Activated CD8-positive, alpha-beta T cell treated with anti-CD3 and anti-CD28 coated beads, Interleukin-2, amount 10 ng/mL, durations not matched to agents 7 days and 5 days (primary cell): ENCODE measurements around the gene DIP2A. TPM values are rescaled to one million over a fixed set of nuclear protein-coding genes. Genes with fewer than 3 reads are reported as not detected.
"Not testable (repeated sequence)": the region's sequence is repeated elsewhere in the genome, so short reads cannot be mapped to it uniquely, and the experiment has no call there.

Source experiments
- ATAC-seq: fragments of 150-1000 bp; cut with Tn5 transposase; one replicate; pipeline ENCODE4 v1.10.0; 2021; ENCODE audit warnings: moderate library complexity
- CTCF ChIA-PET: fragments of 350-600 bp; sonication (Branson Sonifier 250); formaldehyde crosslinking; loops from one replicate; lab custom pipeline; 2021; ENCODE audit warnings: antibody characterized with exemption; lab: Charles Lee
- POLR2A ChIA-PET: fragments of 350-600 bp; sonication (Branson Sonifier 250); formaldehyde crosslinking; loops from one replicate; lab custom pipeline; 2021; ENCODE audit warnings: antibody characterized with exemption; lab: Charles Lee
- DNase-seq: peaks from one replicate; pipeline ENCODE4 v3.0.0-alpha.2; 2020
- H3K27ac Mint-ChIP-seq: one replicate; pipeline ENCODE4 v1.8.0; 2021; ENCODE audit warnings: mild to moderate bottlenecking, mixed read lengths
- H3K27me3 Mint-ChIP-seq: one replicate; pipeline ENCODE4 v1.8.0; 2021; ENCODE audit warnings: low read depth, mixed read lengths
- H3K36me3 Mint-ChIP-seq: one replicate; pipeline ENCODE4 v1.8.0; 2021; ENCODE audit warnings: low read depth, mixed read lengths
- H3K4me1 Mint-ChIP-seq: one replicate; pipeline ENCODE4 v1.8.0; 2021; ENCODE audit warnings: low read depth, mixed read lengths
- H3K4me3 Mint-ChIP-seq: one replicate; pipeline ENCODE4 v1.8.0; 2021; ENCODE audit warnings: mild to moderate bottlenecking, mixed read lengths
- H3K9me3 Mint-ChIP-seq: one replicate; pipeline ENCODE4 v1.8.0; 2022; ENCODE audit warnings: mixed read lengths; ENCODE audit not compliant: insufficient read depth
- total RNA-seq, 2 experiments: library from RNA; stranded (reverse); gene quantifications; one replicate each; pipeline ENCODE4 v1.2.3, GENCODE V29; 2021

DIP2A gene
- total RNA-seq, 2 experiments from 2014 or later: 53.7 to 53.9 TPM

DNA sequence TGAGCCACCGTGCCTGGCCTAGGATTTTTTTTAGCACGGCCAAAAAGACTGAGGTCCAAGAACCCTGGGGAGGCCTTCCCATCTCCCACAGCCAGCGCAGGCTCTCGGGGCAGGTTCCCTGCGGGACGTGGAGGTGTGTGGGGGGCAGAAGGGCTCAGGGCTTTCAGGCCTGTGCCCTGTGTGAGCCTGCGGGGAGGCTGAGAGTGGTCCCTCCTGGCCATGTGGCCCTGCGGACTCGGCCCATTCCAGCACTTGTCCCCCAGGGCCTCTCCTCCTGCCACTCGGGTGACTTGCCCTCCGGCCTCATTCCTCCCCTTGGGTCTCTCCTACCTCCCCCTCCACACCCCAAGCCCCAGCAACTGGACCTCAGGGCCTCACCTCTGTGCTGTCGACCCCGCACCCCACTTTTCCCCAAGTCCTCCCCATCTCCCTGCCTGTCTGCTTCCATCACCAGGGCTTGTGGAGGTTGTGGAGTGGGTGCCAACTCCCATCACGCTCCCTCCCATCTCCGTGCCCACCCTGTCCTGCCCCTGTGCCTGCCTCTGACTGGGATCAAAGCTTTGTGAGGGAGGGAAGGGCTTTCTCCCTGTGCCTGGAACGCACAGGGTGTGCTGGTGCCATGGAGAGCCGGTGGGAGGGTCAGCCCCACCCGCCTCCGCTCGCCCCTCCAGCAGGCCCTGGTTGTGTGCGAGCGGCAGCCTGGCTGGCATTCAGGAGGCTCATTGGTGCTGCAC lies 32.2 kb upstream of the DIP2A start:
- H3K36me3 Mint-ChIP-seq: peaks cover 47% of the 10 kb centered on the region
- ATAC-seq (no peak), DNase-seq (no peak)
- H3K27me3 Mint-ChIP-seq: no peaks in the 10 kb centered on the region
- H3K4me1 Mint-ChIP-seq: peaks cover 32% of the 10 kb centered on the region
- CTCF ChIA-PET: interaction anchor here (0.7 kb wide), 1 partner anchor 31 kb away, joined by 3 read pairs; no protein-coding TSS in a partner anchor
- H3K9me3 Mint-ChIP-seq: no peaks in the 10 kb centered on the region
- peak overlapping the region; percentile 100 for H3K27ac Mint-ChIP-seq
- no peak overlapping the region for H3K4me3 Mint-ChIP-seq
- POLR2A ChIA-PET: interaction anchor here (0.8 to 3.0 kb wide), 3 partner anchors 31 to 283 kb away, joined by 3 to 16 read pairs (median 4); no protein-coding TSS in a partner anchor

- POLR2A ChIA-PET: no interaction called here
- peak overlapping the region; percentile 81 for H3K27ac Mint-ChIP-seq
- H3K36me3 Mint-ChIP-seq: peaks cover 49% of the 10 kb centered on the region
- H3K4me1 Mint-ChIP-seq: peaks cover 35% of the 10 kb centered on the region
- CTCF ChIA-PET: no interaction called here
- H3K27me3 Mint-ChIP-seq: no peaks in the 10 kb centered on the region
- no peak for ATAC-seq
- no peak for DNase-seq
- H3K9me3 Mint-ChIP-seq: no peaks in the 10 kb centered on the region
- H3K4me3 Mint-ChIP-seq: no peak overlapping the region
Observed at GRCh38 chr21:46427516-46427915, 31.2 kb upstream of the DIP2A start.

DNA sequence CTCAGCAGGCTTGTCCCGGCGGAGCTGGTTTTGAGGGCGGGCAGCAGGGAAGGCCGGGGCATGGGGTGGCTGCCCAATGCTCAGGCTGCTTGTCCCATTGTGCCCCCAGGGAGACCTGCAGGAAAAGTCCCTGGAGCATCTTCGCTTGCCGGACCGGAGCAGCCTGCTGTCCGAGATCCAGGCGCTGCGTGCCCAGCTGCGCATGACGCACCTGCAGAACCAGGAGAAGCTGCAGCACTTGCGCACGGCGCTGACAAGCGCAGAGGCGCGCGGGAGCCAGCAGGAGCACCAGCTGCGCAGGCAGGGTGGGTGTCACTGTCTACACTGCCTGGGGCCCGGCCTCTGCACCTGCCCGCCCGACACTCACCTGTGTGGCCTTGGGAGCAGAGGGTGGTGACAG lies 30.4 kb upstream of the DIP2A start:
- ChIA-PET POLR2A (no interaction called here), CTCF (no interaction called here)
- ATAC-seq (no peak), DNase-seq (no peak)
- no peaks in the 10 kb centered on the region for H3K9me3 Mint-ChIP-seq
- H3K27me3 Mint-ChIP-seq: no peaks in the 10 kb centered on the region
- peaks cover 32% of the 10 kb centered on the region for H3K4me1 Mint-ChIP-seq
- no peak overlapping the region for H3K27ac Mint-ChIP-seq
- no peak overlapping the region for H3K4me3 Mint-ChIP-seq
- peaks cover 46% of the 10 kb centered on the region for H3K36me3 Mint-ChIP-seq

- H3K27ac Mint-ChIP-seq: no peak overlapping the region
- DNase-seq: no peak
- H3K4me1 Mint-ChIP-seq: peaks cover 27% of the 10 kb centered on the region
- no peak overlapping the region for H3K4me3 Mint-ChIP-seq
- H3K36me3 Mint-ChIP-seq: peaks cover 46% of the 10 kb centered on the region
- no peak for ATAC-seq
- no peaks in the 10 kb centered on the region for H3K9me3 Mint-ChIP-seq
- no peaks in the 10 kb centered on the region for H3K27me3 Mint-ChIP-seq
- CTCF ChIA-PET: no interaction called here
- POLR2A ChIA-PET: no interaction called here
Observed at GRCh38 chr21:46428987-46429710, 29.5 kb upstream of the DIP2A start.

DNA sequence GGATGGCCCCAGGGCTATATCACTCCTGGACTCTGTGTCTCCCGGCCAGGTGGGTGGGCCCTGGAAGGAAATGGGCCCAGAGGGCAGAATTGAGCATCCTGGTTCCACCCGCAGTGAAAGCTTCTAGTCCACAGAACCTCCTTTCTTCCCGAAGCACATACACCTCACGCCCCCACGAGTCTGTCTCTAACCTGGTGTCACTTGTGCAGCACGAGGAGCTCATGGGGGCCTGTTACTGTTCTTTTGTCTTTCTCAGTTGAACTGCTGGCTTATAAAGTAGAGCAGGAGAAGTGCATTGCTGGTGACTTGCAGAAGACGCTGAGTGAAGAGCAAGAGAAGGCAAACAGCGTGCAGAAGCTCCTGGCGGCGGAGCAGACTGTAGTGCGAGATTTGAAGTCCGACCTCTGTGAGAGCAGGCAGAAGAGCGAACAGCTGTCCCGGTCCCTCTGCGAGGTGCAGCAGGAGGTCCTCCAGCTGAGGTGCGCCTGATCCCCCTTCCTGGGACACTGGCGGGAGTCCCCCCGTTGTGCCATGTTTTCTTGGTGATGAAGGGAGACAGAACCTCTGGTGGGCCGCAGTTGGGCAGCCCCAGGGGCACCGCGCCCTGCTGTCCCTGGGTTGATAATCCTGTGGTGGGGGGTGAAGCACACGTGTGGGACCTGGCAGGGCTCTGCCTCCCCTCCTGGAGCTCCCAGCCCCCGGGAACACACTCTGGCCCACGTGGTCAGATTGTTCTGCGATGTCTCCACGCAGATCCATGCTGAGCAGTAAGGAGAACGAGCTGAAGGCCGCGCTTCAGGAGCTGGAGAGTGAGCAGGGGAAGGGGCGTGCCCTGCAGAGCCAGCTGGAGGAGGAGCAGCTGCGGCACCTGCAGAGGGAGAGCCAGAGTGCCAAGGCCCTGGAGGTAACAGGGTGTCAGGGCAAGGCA lies 28.7 kb upstream of the DIP2A start:
- Mint-ChIP-seq H3K4me3 (no peak overlapping the region), H3K4me1 (peaks cover 18% of the 10 kb centered on the region), H3K36me3 (peaks cover 52% of the 10 kb centered on the region), H3K9me3 (no peaks in the 10 kb centered on the region), H3K27me3 (no peaks in the 10 kb centered on the region), H3K27ac (peak overlapping the region; percentile 66)
- POLR2A ChIA-PET: no interaction called here
- CTCF ChIA-PET: no interaction called here
- DNase-seq: no peak
- no peak for ATAC-seq

GRCh38 chr21:46431448-46431847 lies 27.2 kb upstream of the DIP2A start:
- CTCF ChIA-PET: no interaction called here
- peaks cover 56% of the 10 kb centered on the region for H3K36me3 Mint-ChIP-seq
- POLR2A ChIA-PET: no interaction called here
- peak overlapping the region; percentile 8 for H3K27ac Mint-ChIP-seq
- ATAC-seq (no peak), DNase-seq (no peak)
- no peak overlapping the region for H3K4me3 Mint-ChIP-seq
- no peaks in the 10 kb centered on the region for H3K9me3 Mint-ChIP-seq
- H3K27me3 Mint-ChIP-seq: no peaks in the 10 kb centered on the region
- H3K4me1 Mint-ChIP-seq: peaks cover 9% of the 10 kb centered on the region

- peak; percentile 32 for DNase-seq
- no peaks in the 10 kb centered on the region for H3K27me3 Mint-ChIP-seq
- ChIA-PET POLR2A (no interaction called here), CTCF (no interaction called here)
- H3K9me3 Mint-ChIP-seq: no peaks in the 10 kb centered on the region
- H3K36me3 Mint-ChIP-seq: peaks cover 58% of the 10 kb centered on the region
- H3K4me1 Mint-ChIP-seq: peaks cover 10% of the 10 kb centered on the region
- peak overlapping the region; percentile 17 for H3K27ac Mint-ChIP-seq
- peak; percentile 22 for ATAC-seq
- H3K4me3 Mint-ChIP-seq: no peak overlapping the region
Observed at GRCh38 chr21:46431884-46432488, 26.7 kb upstream of the DIP2A start.

DNA sequence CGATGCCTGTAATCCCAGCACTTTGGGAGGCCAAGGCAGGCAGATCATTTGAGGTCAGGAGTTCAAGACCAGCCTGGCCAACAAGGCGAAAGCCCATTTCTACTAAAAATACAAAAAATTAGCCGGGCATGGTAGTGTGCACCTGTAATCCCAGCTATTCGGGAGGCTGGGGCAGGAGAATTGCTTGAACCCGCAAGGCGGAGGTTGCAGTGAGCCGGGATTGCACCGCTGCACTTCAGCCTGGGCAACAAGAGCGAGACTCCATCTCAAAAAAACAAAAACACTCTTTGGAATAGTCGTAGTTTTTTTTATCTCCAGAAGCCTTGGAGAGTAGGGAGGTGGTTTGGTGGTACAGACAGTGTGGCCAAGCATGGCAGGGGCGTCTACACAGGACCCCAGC lies 25.6 kb upstream of the DIP2A start:
- peaks cover 61% of the 10 kb centered on the region for H3K36me3 Mint-ChIP-seq
- ATAC-seq: not testable (repeated sequence)

GRCh38 chr21:46434322-46434958 lies 24.3 kb upstream of the DIP2A start:
- H3K9me3 Mint-ChIP-seq: no peaks in the 10 kb centered on the region
- CTCF ChIA-PET: no interaction called here
- DNase-seq: no peak
- POLR2A ChIA-PET: interaction anchor here (0.6 kb wide), 1 partner anchor 49 kb away, joined by 3 read pairs; no protein-coding TSS in a partner anchor
- no peak for ATAC-seq
- H3K4me1 Mint-ChIP-seq: peaks cover 20% of the 10 kb centered on the region
- no peaks in the 10 kb centered on the region for H3K27me3 Mint-ChIP-seq
- peaks cover 66% of the 10 kb centered on the region for H3K36me3 Mint-ChIP-seq
- no peak overlapping the region for H3K4me3 Mint-ChIP-seq
- peak overlapping the region; percentile 11 for H3K27ac Mint-ChIP-seq

More for the DNA sequence above, 25.6 kb upstream of the DIP2A start:
- POLR2A ChIA-PET, H3K27me3 Mint-ChIP-seq, H3K4me3 Mint-ChIP-seq, H3K9me3 Mint-ChIP-seq, DNase-seq, H3K27ac Mint-ChIP-seq, CTCF ChIA-PET: not testable (repeated sequence)
- H3K4me1 Mint-ChIP-seq: peaks cover 20% of the 10 kb centered on the region

DNA sequence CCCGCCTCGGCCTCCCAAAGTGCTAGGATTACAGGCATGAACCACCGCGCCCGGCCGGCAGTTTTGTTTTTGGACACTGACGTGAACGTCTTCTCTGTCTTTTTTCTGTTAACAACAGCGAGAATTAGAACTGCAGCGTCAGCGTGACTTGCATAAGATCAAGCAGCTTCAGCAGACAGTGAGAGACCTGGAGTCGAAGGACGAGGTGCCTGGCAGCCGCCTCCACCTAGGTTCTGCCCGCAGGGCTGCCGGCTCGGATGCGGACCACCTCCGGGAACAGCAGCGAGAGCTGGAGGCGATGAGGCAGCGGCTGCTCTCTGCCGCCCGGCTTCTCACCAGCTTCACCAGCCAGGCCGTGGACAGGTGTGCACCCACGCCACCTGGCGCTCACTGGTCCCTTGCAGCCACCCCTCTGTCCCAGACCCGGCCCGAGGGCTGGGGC lies 22.9 kb upstream of the DIP2A start:
- Mint-ChIP-seq H3K27me3 (no peaks in the 10 kb centered on the region), H3K9me3 (no peaks in the 10 kb centered on the region), H3K4me1 (peaks cover 20% of the 10 kb centered on the region), H3K36me3 (peaks cover 71% of the 10 kb centered on the region), H3K27ac (no peak overlapping the region), H3K4me3 (no peak overlapping the region)
- no peak for DNase-seq
- no peak for ATAC-seq
- CTCF ChIA-PET: no interaction called here
- POLR2A ChIA-PET: interaction anchor here (1.8 kb wide), 1 partner anchor 11 kb away, joined by 5 read pairs; no protein-coding TSS in a partner anchor

DNA sequence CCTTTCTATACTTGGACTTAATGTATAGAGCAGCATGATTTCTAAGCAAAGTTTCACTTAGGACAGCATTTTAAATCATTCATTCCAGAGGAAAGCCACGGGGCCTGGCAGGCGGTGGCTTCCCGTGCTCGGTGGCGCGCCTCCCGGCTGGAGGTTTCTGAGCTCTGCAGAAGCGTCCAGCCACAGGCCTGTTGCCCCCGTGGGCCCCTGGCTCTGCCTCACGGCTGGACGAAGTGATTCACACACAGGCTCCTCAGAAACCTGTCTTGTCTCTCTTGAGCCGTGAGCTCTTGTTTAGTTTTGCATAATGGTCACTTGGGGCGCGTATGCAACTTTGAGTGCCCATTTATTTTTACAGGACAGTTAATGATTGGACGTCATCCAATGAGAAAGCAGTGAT lies 22.1 kb upstream of the DIP2A start:
- Mint-ChIP-seq H3K9me3 (no peaks in the 10 kb centered on the region), H3K4me1 (peaks cover 20% of the 10 kb centered on the region), H3K27ac (no peak overlapping the region), H3K36me3 (peaks cover 71% of the 10 kb centered on the region), H3K27me3 (no peaks in the 10 kb centered on the region), H3K4me3 (no peak overlapping the region)
- ChIA-PET POLR2A (interaction anchor here (1.1 to 1.8 kb wide), 3 partner anchors 11 to 123 kb away, joined by 3 to 5 read pairs (median 5); no protein-coding TSS in a partner anchor), CTCF (no interaction called here)
- DNase-seq: no peak
- ATAC-seq: no peak
